Loucy (cell line): ENCODE data around the gene PTPRS.

ENCODE experiments used
- H2AFZ ChIP-seq: fragments of 200-600 bp; sonication (generic); 2 replicates; pipeline ENCODE4 v1.6.0; 2016; ENCODE audit warnings: antibody characterized with exemption, mild to moderate bottlenecking, low read length, moderate library complexity
- H3F3A ChIP-seq: fragments of 200-600 bp; 2 replicates; pipeline ENCODE4 v1.6.0; 2016; ENCODE audit warnings: antibody characterized with exemption, low read depth, mild to moderate bottlenecking
- H3K27me3 ChIP-seq: fragments of 200-600 bp; sonication (generic); 2 replicates; pipeline ENCODE4 v1.6.1; 2014; ENCODE audit warnings: low read length, mild to moderate bottlenecking; ENCODE audit not compliant: insufficient read depth, poor library complexity, severe bottlenecking
- H3K36me3 ChIP-seq: fragments of 200-600 bp; sonication (generic); 2 replicates; pipeline ENCODE4 v1.6.1; 2016; ENCODE audit warnings: low read length; ENCODE audit not compliant: insufficient read depth
- H3K4me1 ChIP-seq: fragments of 200-600 bp; sonication (generic); 2 replicates; pipeline ENCODE4 v1.5.1; 2014; ENCODE audit warnings: low read length, mild to moderate bottlenecking; ENCODE audit not compliant: insufficient read depth, poor library complexity, severe bottlenecking
- H3K4me2 ChIP-seq: fragments of 200-600 bp; sonication (generic); 2 replicates; pipeline ENCODE4 v1.6.0; 2014; ENCODE audit warnings: antibody characterized with exemption, low read length, low read depth, mild to moderate bottlenecking; ENCODE audit not compliant: poor library complexity, severe bottlenecking
- H3K4me3 ChIP-seq: fragments of 200-600 bp; sonication (generic); 2 replicates; pipeline ENCODE4 v1.5.1; 2014; ENCODE audit warnings: low read length, mild to moderate bottlenecking, mixed read lengths; ENCODE audit not compliant: poor library complexity, severe bottlenecking
- H3K79me2 ChIP-seq: fragments of 200-600 bp; sonication (generic); 2 replicates; pipeline ENCODE4 v1.6.1; 2014; ENCODE audit warnings: low read length; ENCODE audit not compliant: insufficient read depth
- H3K9ac ChIP-seq: fragments of 200-600 bp; sonication (generic); 2 replicates; pipeline ENCODE4 v1.6.0; 2014; ENCODE audit warnings: mild to moderate bottlenecking, low read depth, low read length, moderate library complexity; ENCODE audit not compliant: poor library complexity, severe bottlenecking
- H3K9me2 ChIP-seq: fragments of 200-600 bp; sonication (generic); replicated peaks from 2 replicates; pipeline ENCODE4 v1.6.1; 2016; ENCODE audit warnings: low read depth, low read length, mixed read lengths
- H3K9me3 ChIP-seq: fragments of 200-600 bp; sonication (generic); 2 replicates; pipeline ENCODE4 v1.6.1; 2014; ENCODE audit warnings: mild to moderate bottlenecking, antibody characterized with exemption, low read length, low read depth; ENCODE audit not compliant: insufficient read depth
- H4K20me1 ChIP-seq: fragments of 200-600 bp; sonication (generic); 2 replicates; pipeline ENCODE4 v1.6.0; 2014; ENCODE audit warnings: antibody characterized with exemption, low read length, mild to moderate bottlenecking; ENCODE audit not compliant: insufficient read depth, poor library complexity, severe bottlenecking
- EZH2phosphoT487 ChIP-seq: fragments of 200-600 bp; IDR thresholded peaks from 2 replicates; pipeline ENCODE4 v1.6.1; 2018; ENCODE audit warnings: antibody characterized with exemption, mild to moderate bottlenecking, moderate library complexity, borderline replicate concordance
- TF ChIP-seq, protein P1 (sequence below): fragments of 200-600 bp; sonication (generic); conservative IDR thresholded peaks from 2 replicates; pipeline ENCODE4 v1.5.1; 2014; ENCODE audit warnings: mild to moderate bottlenecking, antibody characterized with exemption, low read length

Gene PTPRS

DNA sequence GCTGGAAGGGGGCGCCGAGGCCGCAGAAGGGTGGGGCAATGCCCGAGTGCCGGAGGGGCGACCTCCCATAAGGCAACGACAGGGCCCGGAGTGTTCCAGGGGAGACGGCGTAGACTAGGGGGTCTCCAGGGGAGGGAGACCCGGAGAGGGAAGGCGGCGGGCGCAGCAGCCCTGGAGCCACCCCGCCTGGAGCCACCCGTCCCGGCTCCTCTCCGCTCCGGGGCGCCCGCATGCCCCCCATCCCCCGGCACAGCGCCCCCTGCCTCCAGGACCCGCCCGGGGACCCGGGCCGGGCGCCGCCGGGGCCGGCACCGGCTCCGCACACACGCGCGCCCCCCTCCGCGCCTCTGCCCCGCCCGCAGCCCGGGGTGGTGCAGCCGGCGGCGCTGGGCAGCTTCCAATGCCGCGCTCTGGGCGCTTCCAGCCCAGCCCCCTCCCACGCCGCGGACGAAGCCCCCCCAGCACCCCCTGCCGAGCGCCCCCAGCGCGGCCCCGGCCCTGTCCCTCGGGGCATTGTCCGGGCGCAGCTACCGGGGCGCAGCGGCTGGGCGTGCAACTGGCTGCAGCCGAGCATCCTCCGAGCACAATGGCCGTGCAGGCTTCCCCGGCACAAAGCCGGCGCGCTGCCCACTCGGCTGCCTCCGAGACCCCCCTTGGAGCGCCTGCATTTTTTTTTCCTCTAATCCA, 519 bp downstream of the PTPRS start:
- Histone ChIP-seq H3K4me3 (no peak overlapping the region), H3K9ac (no peak overlapping the region), H4K20me1 (no peaks in the 10 kb centered on the region), H3K36me3 (no peaks in the 10 kb centered on the region), H3K9me3 (no peaks in the 10 kb centered on the region), H3K4me2 (no peak overlapping the region), H3F3A (no peaks in the 10 kb centered on the region), H2AFZ (no peak overlapping the region), H3K27me3 (peaks cover 5% of the 10 kb centered on the region), H3K79me2 (no peaks in the 10 kb centered on the region), H3K9me2 (no peaks in the 10 kb centered on the region), H3K4me1 (peaks cover 8% of the 10 kb centered on the region)
- no peak for TF ChIP-seq EZH2phosphoT487
- TF ChIP-seq, protein P1, sequence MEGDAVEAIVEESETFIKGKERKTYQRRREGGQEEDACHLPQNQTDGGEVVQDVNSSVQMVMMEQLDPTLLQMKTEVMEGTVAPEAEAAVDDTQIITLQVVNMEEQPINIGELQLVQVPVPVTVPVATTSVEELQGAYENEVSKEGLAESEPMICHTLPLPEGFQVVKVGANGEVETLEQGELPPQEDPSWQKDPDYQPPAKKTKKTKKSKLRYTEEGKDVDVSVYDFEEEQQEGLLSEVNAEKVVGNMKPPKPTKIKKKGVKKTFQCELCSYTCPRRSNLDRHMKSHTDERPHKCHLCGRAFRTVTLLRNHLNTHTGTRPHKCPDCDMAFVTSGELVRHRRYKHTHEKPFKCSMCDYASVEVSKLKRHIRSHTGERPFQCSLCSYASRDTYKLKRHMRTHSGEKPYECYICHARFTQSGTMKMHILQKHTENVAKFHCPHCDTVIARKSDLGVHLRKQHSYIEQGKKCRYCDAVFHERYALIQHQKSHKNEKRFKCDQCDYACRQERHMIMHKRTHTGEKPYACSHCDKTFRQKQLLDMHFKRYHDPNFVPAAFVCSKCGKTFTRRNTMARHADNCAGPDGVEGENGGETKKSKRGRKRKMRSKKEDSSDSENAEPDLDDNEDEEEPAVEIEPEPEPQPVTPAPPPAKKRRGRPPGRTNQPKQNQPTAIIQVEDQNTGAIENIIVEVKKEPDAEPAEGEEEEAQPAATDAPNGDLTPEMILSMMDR, result no peak

DNA sequence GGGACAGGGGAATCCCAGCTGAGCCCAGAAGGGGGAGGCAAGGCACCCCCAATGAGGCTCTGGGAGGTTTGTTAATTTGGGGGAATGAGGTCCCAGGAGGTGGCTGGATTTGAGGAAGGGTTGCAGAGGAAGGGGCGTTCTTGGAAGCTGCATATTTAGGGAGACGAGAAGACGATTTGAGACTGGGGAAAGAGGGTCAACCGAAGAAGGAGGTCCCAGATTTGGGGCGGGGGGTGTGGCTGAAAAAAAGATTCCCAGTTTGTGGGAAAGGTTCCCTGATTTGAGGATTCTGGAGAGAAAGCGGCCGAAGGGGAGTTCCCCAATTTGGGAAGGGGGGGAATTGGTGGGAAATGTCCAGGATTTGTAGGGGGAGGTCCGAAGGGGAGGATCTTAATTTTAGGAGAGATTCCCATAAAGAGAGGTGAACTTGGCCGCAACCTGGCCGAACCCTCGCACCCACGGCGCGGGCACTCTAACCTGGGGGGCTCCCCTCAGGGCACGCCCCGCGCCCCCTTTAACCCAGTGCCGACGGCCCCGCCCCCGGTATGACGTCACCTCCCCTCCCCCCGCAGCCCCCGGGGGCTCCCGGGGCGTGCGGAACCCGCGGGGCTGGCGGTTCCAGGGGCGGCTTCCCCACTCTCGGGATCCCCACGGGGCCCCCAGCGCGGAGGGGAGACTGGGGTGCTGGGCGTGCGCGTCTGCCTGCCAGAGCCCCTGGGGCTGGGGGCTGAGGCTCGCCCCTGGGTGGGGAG, 1.2 kb downstream of the PTPRS start:
- H2AFZ ChIP-seq, result peak overlapping the region; percentile 43; the same call in 1 of the 2 replicates
- peaks cover 8% of the 10 kb centered on the region for H3K4me1 ChIP-seq
- no peaks in the 10 kb centered on the region for H3K9me2 ChIP-seq
- H3K9me3 ChIP-seq, result no peaks in the 10 kb centered on the region
- no peak for TF ChIP-seq EZH2phosphoT487
- TF ChIP-seq, protein P1, result no peak
- H3K4me3 ChIP-seq, result no peak overlapping the region
- no peaks in the 10 kb centered on the region for H4K20me1 ChIP-seq
- H3F3A ChIP-seq, result no peaks in the 10 kb centered on the region
- H3K79me2 ChIP-seq, result no peaks in the 10 kb centered on the region
- no peaks in the 10 kb centered on the region for H3K36me3 ChIP-seq
- no peak overlapping the region for H3K4me2 ChIP-seq
- H3K9ac ChIP-seq, result no peak overlapping the region
- peaks cover 5% of the 10 kb centered on the region for H3K27me3 ChIP-seq

DNA sequence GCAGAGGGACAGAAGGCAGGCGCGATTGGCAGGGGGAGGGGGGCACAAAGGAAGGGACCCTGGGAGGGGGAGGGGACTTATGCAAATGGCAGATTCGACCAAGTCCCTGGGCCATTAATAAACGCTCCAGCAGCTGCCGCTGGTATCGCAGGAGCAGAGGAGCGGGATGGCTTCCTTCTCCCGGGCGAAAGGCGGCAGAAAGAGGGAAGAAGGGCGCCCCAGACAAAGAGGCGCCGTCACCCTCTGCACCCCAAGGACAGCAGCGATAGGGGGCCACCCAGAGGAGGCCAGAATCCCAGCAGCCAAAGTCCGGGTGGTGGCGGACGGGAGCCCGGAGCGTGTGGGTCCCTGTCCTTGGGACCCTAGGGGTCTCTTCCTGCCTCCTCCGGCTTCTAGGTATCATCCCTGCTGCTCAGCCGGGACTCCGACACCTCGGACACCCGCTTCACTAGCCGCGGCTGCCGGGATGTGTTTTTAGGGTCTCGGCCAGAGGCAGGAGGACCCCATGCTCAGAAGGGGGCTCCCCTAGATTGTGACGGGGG, 1.9 kb downstream of the PTPRS start:
- Histone ChIP-seq H3K4me3 (no peak overlapping the region), H3K4me2 (no peak overlapping the region), H3K9me2 (no peaks in the 10 kb centered on the region), H4K20me1 (no peaks in the 10 kb centered on the region), H3F3A (no peaks in the 10 kb centered on the region), H3K9ac (no peak overlapping the region), H3K9me3 (no peaks in the 10 kb centered on the region), H3K27me3 (peaks cover 5% of the 10 kb centered on the region), H3K36me3 (no peaks in the 10 kb centered on the region), H3K4me1 (peaks cover 8% of the 10 kb centered on the region), H2AFZ (peak overlapping the region; percentile 43; the same call in 1 of the 2 replicates), H3K79me2 (no peaks in the 10 kb centered on the region)
- TF ChIP-seq, protein P1, result no peak
- no peak for TF ChIP-seq EZH2phosphoT487
